Mucosa of descending colon (tissue), 3 donors: ENCODE data around the gene NTN1. TPM values are rescaled to one million over a fixed set of nuclear protein-coding genes. Genes with fewer than 3 reads are reported as not detected.

Experiments
- ATAC-seq: fragments of 200-7000 bp; cut with Tn5 transposase; one replicate; pipeline ENCODE4 v1.9.1; 2020; ENCODE audit warnings: mild to moderate bottlenecking, moderate library complexity
- DNase-seq, 3 donors: peaks; one replicate each; pipeline ENCODE4 v3.0.0-alpha.2; 2020
- H3K36me3 ChIP-seq: fragments of 200-600 bp; one replicate; pipeline ENCODE4 v1.8.0; 2021; ENCODE audit warnings: low read depth, mild to moderate bottlenecking
- H3K4me1 ChIP-seq: fragments of 200-600 bp; one replicate; pipeline ENCODE4 v1.8.0; 2021; ENCODE audit warnings: low read depth, mild to moderate bottlenecking
- H3K4me3 ChIP-seq: fragments of 200-600 bp; one replicate; pipeline ENCODE4 v1.8.0; 2021; ENCODE audit warnings: mild to moderate bottlenecking
- H3K9me3 ChIP-seq: fragments of 200-600 bp; one replicate; pipeline ENCODE4 v1.8.0; 2021; ENCODE audit warnings: mild to moderate bottlenecking
- intact Hi-C, 2 donors: fragments of 100-400 bp; cut with DNase I in 1 of 2; cut with micrococcal nuclease in 1 of 2; formaldehyde crosslinking; loops; one replicate each; pipeline versions ENCODE4 v1.11.0 to v1.11.1; 2022; cut with DNase I, micrococcal nuclease
- total RNA-seq, 3 donors: library from RNA; stranded (reverse); fragmentation: NEBNext Ultra II Directional in 2 of 3; extraction: Animal tissue kit (Norgen Biotek cat#: 25700) in 2 of 3; gene quantifications; one replicate each; pipeline versions ENCODE4 v1.2.1 to v1.2.4, GENCODE V29; 2021 to 2023
- TF ChIP-seq, protein P1 (sequence below): fragments of 200-600 bp; IDR thresholded peaks from one replicate; pipeline ENCODE4 v1.8.0; 2022; ENCODE audit warnings: antibody characterized with exemption, mild to moderate bottlenecking
- donor health status: DM: no; HTN: no; CAD: no; lungs with moderate emphysema.
- donor health status: DM: no; HTN: no; CAD: no.
- donor health status: DM: no; HTN: yes; CAD: no.

The NTN1 gene
- total RNA-seq, 3 donors from 2014 or later: 3.7 to 61.8 (median 4.0) TPM

- Histone ChIP-seq H3K9me3 (no peaks in the 10 kb centered on the region), H3K4me3 (no peak overlapping the region), H3K4me1 (no peaks in the 10 kb centered on the region), H3K36me3 (no peaks in the 10 kb centered on the region)
- no peak for ATAC-seq
- intact Hi-C loops: no loop called here
- TF ChIP-seq, protein P1, sequence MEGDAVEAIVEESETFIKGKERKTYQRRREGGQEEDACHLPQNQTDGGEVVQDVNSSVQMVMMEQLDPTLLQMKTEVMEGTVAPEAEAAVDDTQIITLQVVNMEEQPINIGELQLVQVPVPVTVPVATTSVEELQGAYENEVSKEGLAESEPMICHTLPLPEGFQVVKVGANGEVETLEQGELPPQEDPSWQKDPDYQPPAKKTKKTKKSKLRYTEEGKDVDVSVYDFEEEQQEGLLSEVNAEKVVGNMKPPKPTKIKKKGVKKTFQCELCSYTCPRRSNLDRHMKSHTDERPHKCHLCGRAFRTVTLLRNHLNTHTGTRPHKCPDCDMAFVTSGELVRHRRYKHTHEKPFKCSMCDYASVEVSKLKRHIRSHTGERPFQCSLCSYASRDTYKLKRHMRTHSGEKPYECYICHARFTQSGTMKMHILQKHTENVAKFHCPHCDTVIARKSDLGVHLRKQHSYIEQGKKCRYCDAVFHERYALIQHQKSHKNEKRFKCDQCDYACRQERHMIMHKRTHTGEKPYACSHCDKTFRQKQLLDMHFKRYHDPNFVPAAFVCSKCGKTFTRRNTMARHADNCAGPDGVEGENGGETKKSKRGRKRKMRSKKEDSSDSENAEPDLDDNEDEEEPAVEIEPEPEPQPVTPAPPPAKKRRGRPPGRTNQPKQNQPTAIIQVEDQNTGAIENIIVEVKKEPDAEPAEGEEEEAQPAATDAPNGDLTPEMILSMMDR: no peak
- no peak for DNase-seq
Observed at GRCh38 chr17:9249245-9249953, 228.1 kb downstream of the NTN1 start.

DNA sequence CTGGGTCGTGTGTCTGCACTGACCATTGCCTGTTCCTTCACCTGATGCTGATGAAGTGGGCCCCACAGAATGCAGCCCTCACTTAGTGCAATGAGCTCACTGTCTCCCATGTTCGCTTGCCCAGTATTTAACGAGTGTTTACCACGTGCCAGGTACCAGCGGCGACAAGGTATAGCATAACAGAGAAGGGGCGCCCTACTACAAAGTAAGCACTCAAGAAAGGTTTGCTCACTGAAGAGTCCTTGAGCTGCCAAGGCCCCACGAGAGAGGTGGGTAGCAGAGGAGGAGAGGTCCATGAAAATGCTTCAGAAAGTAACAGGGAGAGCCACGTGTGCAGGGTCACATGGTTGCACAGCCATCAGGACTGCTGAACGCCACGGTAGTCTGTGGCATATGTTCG is 230.0 kb downstream of the NTN1 start:
- Histone ChIP-seq H3K9me3 (no peaks in the 10 kb centered on the region), H3K36me3 (no peaks in the 10 kb centered on the region), H3K4me1 (no peaks in the 10 kb centered on the region), H3K4me3 (no peak overlapping the region)
- TF ChIP-seq, protein P1: no peak
- intact Hi-C loops: no loop called here
- ATAC-seq (no peak), DNase-seq (no peak)

GRCh38 chr17:9253308-9253707 is 232.0 kb downstream of the NTN1 start:
- no peak overlapping the region for H3K4me3 ChIP-seq
- TF ChIP-seq, protein P1: no peak
- ATAC-seq: no peak
- intact Hi-C loops: no loop called here
- H3K36me3 ChIP-seq: no peaks in the 10 kb centered on the region
- H3K9me3 ChIP-seq: no peaks in the 10 kb centered on the region
- peaks cover 8% of the 10 kb centered on the region for H3K4me1 ChIP-seq
- DNase-seq: no peak

DNA sequence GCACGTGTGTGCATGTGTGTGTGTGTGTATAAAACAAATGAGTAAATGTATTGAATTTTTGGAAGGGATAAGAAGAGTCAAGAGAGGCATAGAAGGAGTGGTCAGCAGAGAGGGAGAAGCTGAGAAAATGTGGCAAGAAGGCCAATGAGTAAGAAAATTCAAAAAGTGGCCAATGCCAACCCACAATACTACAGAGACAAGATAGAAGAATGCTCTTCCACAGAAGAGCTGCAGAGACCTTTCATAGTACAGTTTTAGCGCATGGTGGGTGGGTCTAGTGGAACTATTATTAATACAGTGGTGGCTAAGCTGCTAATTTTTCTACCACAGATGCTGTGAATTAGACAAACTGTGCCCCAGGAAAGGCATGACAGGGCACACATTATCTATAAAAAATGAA is 233.5 kb downstream of the NTN1 start:
- H3K4me3 ChIP-seq: no peak overlapping the region
- H3K9me3 ChIP-seq: no peaks in the 10 kb centered on the region
- peaks cover 10% of the 10 kb centered on the region for H3K4me1 ChIP-seq
- DNase-seq (no peak), ATAC-seq (no peak)
- H3K36me3 ChIP-seq: no peaks in the 10 kb centered on the region
- TF ChIP-seq, protein P1: no peak
- intact Hi-C loops: no loop called here

DNA sequence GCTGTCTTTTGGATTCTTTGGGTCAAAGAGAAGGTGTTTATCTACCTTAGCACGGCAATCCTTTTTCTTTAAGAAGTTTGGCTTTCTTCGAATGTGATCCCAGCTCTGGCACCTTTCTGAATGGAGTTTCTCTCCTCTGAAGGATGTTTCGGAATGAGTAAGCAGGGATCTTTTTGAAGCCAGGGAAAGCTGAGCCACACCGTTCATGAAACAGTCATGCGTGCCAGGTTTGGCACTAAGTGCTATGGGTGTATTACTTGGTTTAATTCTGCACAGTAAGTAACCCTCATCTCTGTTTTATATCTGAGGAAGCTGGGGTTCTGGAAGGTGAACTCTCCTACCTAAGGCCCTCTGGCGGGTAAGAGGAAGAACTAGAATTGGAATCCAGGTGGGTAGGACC is 234.5 kb downstream of the NTN1 start:
- TF ChIP-seq, protein P1: no peak
- Histone ChIP-seq H3K4me3 (no peak overlapping the region), H3K9me3 (no peaks in the 10 kb centered on the region), H3K4me1 (peaks cover 10% of the 10 kb centered on the region), H3K36me3 (no peaks in the 10 kb centered on the region)
- intact Hi-C loops: no loop called here
- no peak for DNase-seq
- ATAC-seq: no peak

DNA sequence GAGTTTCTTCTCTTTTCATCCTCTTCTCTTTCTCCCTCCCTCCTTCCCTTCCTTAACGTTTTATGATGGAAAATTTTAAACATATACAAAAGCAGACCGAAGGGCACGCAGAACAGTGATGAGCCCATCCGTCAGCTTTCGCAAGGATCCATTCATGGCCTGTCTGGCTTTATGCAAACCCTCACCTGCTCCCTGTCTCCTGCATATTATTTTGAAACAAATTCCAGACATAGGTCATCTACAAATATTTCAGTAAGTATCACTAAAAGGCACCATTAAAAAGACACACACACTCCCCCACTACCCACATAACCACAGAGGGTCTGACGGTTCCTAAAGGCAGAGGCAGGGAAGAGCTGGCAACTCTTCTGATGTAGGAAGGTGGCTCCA is 235.0 kb downstream of the NTN1 start:
- no peak overlapping the region for H3K4me3 ChIP-seq
- peaks cover 10% of the 10 kb centered on the region for H3K4me1 ChIP-seq
- intact Hi-C loops: no loop called here
- no peak for DNase-seq
- H3K9me3 ChIP-seq: no peaks in the 10 kb centered on the region
- TF ChIP-seq, protein P1: no peak
- no peak for ATAC-seq
- H3K36me3 ChIP-seq: no peaks in the 10 kb centered on the region
